ENCODE data around the gene NFIB.

Gene NFIB

GRCh38 chr9:14151451-14151850, 162.5 kb downstream of the NFIB start:
- DNase-seq (ENCODE audit: low spot score), result no peak

GRCh38 chr9:14148501-14149103, 165.3 kb downstream of the NFIB start:
- DNase-seq (ENCODE audit: low spot score), result no peak

- no peak for DNase-seq (ENCODE audit: low spot score)
Observed at GRCh38 chr9:14147738-14148137, 166.2 kb downstream of the NFIB start.

GRCh38 chr9:14146201-14146874, 167.6 kb downstream of the NFIB start:
- DNase-seq (ENCODE audit: low spot score), result no peak

GRCh38 chr9:14144215-14144614, 169.7 kb downstream of the NFIB start:
- DNase-seq (ENCODE audit: low spot score), result no peak

- DNase-seq (ENCODE audit: low spot score), result no peak
Observed at GRCh38 chr9:14141699-14142098, 172.2 kb downstream of the NFIB start.

- DNase-seq (ENCODE audit: low spot score), result no peak
Observed at GRCh38 chr9:14140096-14140697, 173.7 kb downstream of the NFIB start.

- DNase-seq (ENCODE audit: low spot score), result no peak
Observed at GRCh38 chr9:14139287-14139686, 174.7 kb downstream of the NFIB start.

GRCh38 chr9:14136646-14137370, 177.1 kb downstream of the NFIB start:
- no peak for DNase-seq (ENCODE audit: low spot score)

GRCh38 chr9:14136047-14136635, 177.8 kb downstream of the NFIB start:
- no peak for DNase-seq (ENCODE audit: low spot score)

- no peak for DNase-seq (ENCODE audit: low spot score)
Observed at GRCh38 chr9:14135421-14135820, 178.5 kb downstream of the NFIB start.

- peak; percentile 17 for DNase-seq (ENCODE audit: low spot score)
Observed at GRCh38 chr9:14133394-14133793, 180.5 kb downstream of the NFIB start.

- DNase-seq (ENCODE audit: low spot score), result no peak
Observed at GRCh38 chr9:14132775-14133174, 181.2 kb downstream of the NFIB start.

- no peak for DNase-seq (ENCODE audit: low spot score)
Observed at GRCh38 chr9:14131356-14132088, 182.4 kb downstream of the NFIB start.

- no peak for DNase-seq (ENCODE audit: low spot score)
Observed at GRCh38 chr9:14127656-14128055, 186.3 kb downstream of the NFIB start.

- no peak for DNase-seq (ENCODE audit: low spot score)
Observed at GRCh38 chr9:14119694-14120514, 194.0 kb downstream of the NFIB start.

- DNase-seq (ENCODE audit: low spot score), result no peak
Observed at GRCh38 chr9:14112226-14112625, 201.7 kb downstream of the NFIB start.

- DNase-seq (ENCODE audit: low spot score), result no peak
Observed at GRCh38 chr9:14111696-14112095, 202.2 kb downstream of the NFIB start.

- DNase-seq (ENCODE audit: low spot score), result no peak
Observed at GRCh38 chr9:14107977-14108376, 206.0 kb downstream of the NFIB start.

- no peak for DNase-seq (ENCODE audit: low spot score)
Observed at GRCh38 chr9:14107495-14107894, 206.4 kb downstream of the NFIB start.

GRCh38 chr9:14106699-14107098, 207.2 kb downstream of the NFIB start:
- DNase-seq (ENCODE audit: low spot score), result no peak
